CD4-positive, alpha-beta T cell treated with Interleukin-6 for 4 hours (primary cell): ENCODE results near the gene CENPA.
"Not testable (repeated sequence)": the region's sequence is repeated elsewhere in the genome, so short reads cannot be mapped to it uniquely, and the experiment has no call there.

Experiments
- DNase-seq: peaks from one replicate; pipeline ENCODE4 v3.0.0-alpha.2; 2020; ENCODE audit warnings: mixed read lengths

CENPA gene

GRCh38 chr2:26785431-26786206 lies at the start of gene CENPA:
TSS of gene CENPA (plus strand) at chr2:26786056. CDS start at chr2:26786197, 141 bp downstream.
- DNase-seq, result peak; percentile 96

GRCh38 chr2:26737221-26737620 lies 48.6 kb upstream of the CENPA start:
- no peak for DNase-seq

- DNase-seq, result no peak
Measured at GRCh38 chr2:26738481-26738880, 47.4 kb upstream of the CENPA start.

GRCh38 chr2:26739514-26739913 lies 46.3 kb upstream of the CENPA start:
- no peak for DNase-seq

- DNase-seq, result no peak
Measured at GRCh38 chr2:26740346-26740745, 45.5 kb upstream of the CENPA start.

GRCh38 chr2:26740890-26741302 lies 45.0 kb upstream of the CENPA start:
- DNase-seq, result peak; percentile 4

- no peak for DNase-seq
Measured at GRCh38 chr2:26742048-26742770, 43.6 kb upstream of the CENPA start.

GRCh38 chr2:26743852-26744251 lies 42.0 kb upstream of the CENPA start:
- no peak for DNase-seq

GRCh38 chr2:26744953-26745352 lies 40.9 kb upstream of the CENPA start:
- no peak for DNase-seq

GRCh38 chr2:26745609-26746327 lies 40.1 kb upstream of the CENPA start:
- DNase-seq, result peak; percentile 84

- DNase-seq, result no peak
Measured at GRCh38 chr2:26746934-26747333, 38.9 kb upstream of the CENPA start.

- not testable (repeated sequence) for DNase-seq
Measured at GRCh38 chr2:26749787-26750420, 36.0 kb upstream of the CENPA start.

GRCh38 chr2:26750467-26750866 lies 35.4 kb upstream of the CENPA start:
- not testable (repeated sequence) for DNase-seq

- no peak for DNase-seq
Measured at GRCh38 chr2:26752656-26753055, 33.2 kb upstream of the CENPA start.

GRCh38 chr2:26754539-26754938 lies 31.3 kb upstream of the CENPA start:
- DNase-seq, result no peak

- DNase-seq, result no peak
Measured at GRCh38 chr2:26754972-26755670, 30.7 kb upstream of the CENPA start.

- DNase-seq, result no peak
Measured at GRCh38 chr2:26756337-26756736, 29.5 kb upstream of the CENPA start.

GRCh38 chr2:26757873-26758789 lies 27.7 kb upstream of the CENPA start:
- DNase-seq, result no peak

- DNase-seq, result no peak
Measured at GRCh38 chr2:26758790-26759321, 27.0 kb upstream of the CENPA start.

GRCh38 chr2:26759845-26760244 lies 26.0 kb upstream of the CENPA start:
- no peak for DNase-seq

GRCh38 chr2:26760991-26761390 lies 24.9 kb upstream of the CENPA start:
- DNase-seq, result not testable (repeated sequence)
